ENCODE data around the gene EPB41. TPM values are rescaled to one million over a fixed set of nuclear protein-coding genes. Genes with fewer than 3 reads are reported as not detected.

The EPB41 gene
- total and polyA plus RNA-seq, 2 donors (not counting 3 experiments of a cell fraction or from before 2014, with no cell fraction given) = 22.3 to 45.7 TPM

DNA sequence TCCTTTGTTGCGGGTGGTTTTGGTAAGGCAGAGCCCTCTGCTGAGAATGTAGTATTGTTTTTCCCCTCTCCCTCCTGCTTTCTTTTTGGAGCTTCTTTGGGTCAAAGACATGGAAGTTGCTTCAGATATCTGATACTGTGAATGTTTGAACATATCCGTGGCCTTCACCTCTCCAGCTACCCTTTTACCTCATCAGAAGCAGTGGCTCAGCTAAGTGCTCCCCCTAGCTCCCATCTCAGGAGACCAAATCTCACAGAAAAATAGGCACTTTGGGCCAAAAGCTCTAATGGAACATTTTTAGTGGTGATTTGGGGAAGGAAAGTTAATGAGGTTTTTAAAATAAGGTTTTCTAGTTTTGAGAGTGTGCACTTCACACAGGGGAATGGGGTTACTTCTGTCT lies 203.0 kb downstream of the EPB41 start:
- ChIA-PET CTCF (no interaction called here), POLR2A (no interaction called here)
- peaks cover 8% of the 10 kb centered on the region for H3K4me1 ChIP-seq (ENCODE audit: control insufficient read depth, extremely low read depth, insufficient read depth, low read length)
- H3K4me2 ChIP-seq (ENCODE audit: insufficient read depth, low read length) = no peak overlapping the region
- H3K9me3 ChIP-seq (replicated peaks; ENCODE audit: control insufficient read depth, insufficient read depth, low read length) = no peaks in the 10 kb centered on the region
- no TSS peak for BruUV-seq (replicated peaks)
- dilution Hi-C loops (cut with MboI; ENCODE audit: extremely low pct_ligation_motif_present, low sequenced_read_pairs) (no loop called here), intact Hi-C loops (cut with micrococcal nuclease) (no loop called here)
- H3K9me1 ChIP-seq (replicated peaks; ENCODE audit: control insufficient read depth, extremely low read depth, insufficient read depth, low read length) = no peaks in the 10 kb centered on the region
- H3K4me3 ChIP-seq (replicated peaks in 1 of 3; ENCODE audit: insufficient read depth in 1 of 3, low read depth in 1 of 3, low read length in 3 of 3) = no peak overlapping the region
- no peak for DNase-seq (ENCODE audit: low read depth, low spot score)
- H3K36me3 ChIP-seq (ENCODE audit: control insufficient read depth in 2 of 2, extremely low read depth in 1 of 2, insufficient read depth in 2 of 2, low read length in 2 of 2) = peaks cover 0 to 24% of the 10 kb centered on the region in 2 experiments
- no peak overlapping the region for H2AFZ ChIP-seq (ENCODE audit: low read depth, low read length)
- peaks cover 0 to 6% of the 10 kb centered on the region in 2 experiments for H3K27me3 ChIP-seq (ENCODE audit: control insufficient read depth in 2 of 2, insufficient read depth in 2 of 2, low read length in 2 of 2)
- no peaks in the 10 kb centered on the region for H4K20me1 ChIP-seq (replicated peaks; ENCODE audit: control insufficient read depth, extremely low read depth, insufficient read depth, low read length)
- H3K9ac ChIP-seq (replicated peaks; ENCODE audit: extremely low read depth, insufficient read depth, low read length) = no peak overlapping the region
- no peak overlapping the region for H3K27ac ChIP-seq (ENCODE audit: insufficient read depth, low read depth, low read length)
- no peak for FAIRE-seq
- H3K79me2 ChIP-seq (ENCODE audit: control insufficient read depth, insufficient read depth, low read length) = no peaks in the 10 kb centered on the region
- TF ChIP-seq CTCF (IDR thresholded peaks at IDR 0.05; ENCODE audit: extremely low read depth in 1 of 2, insufficient read depth in 1 of 2, low read depth in 1 of 2, low read length in 2 of 2) = no peak
- TF ChIP-seq FOS (IDR thresholded peaks at IDR 0.05; ENCODE audit: borderline replicate concordance, insufficient read depth, low read length) = no peak
- TF ChIP-seq JUN (IDR thresholded peaks at IDR 0.05; ENCODE audit: borderline replicate concordance, insufficient read depth, insufficient read length, low read depth) = no peak
- TF ChIP-seq MYC (IDR thresholded peaks at IDR 0.05; ENCODE audit: low read depth, low read length) = no peak
- TF ChIP-seq, protein P1, sequence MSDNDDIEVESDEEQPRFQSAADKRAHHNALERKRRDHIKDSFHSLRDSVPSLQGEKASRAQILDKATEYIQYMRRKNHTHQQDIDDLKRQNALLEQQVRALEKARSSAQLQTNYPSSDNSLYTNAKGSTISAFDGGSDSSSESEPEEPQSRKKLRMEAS (IDR thresholded peaks at IDR 0.05; ENCODE audit: insufficient read depth, insufficient read length) = no peak
- TF ChIP-seq GATA2 (IDR thresholded peaks at IDR 0.05; ENCODE audit: insufficient read depth, insufficient read length, low read depth, low read length) = no peak

Data from endothelial cell of umbilical vein (primary cell).